HG02763 (cell line): ENCODE results near the gene PRSS38.
"Not testable (repeated sequence)": the region's sequence is repeated elsewhere in the genome, so short reads cannot be mapped to it uniquely, and the experiment has no call there.

Experiments used
- ATAC-seq: cut with Tn5 transposase; IDR thresholded peaks from one replicate; pipeline ENCODE4 v1.9.1; 2021; ENCODE audit warnings: mild to moderate bottlenecking, moderate library complexity; ENCODE audit not compliant: unreplicated experiment

The PRSS38 gene

DNA sequence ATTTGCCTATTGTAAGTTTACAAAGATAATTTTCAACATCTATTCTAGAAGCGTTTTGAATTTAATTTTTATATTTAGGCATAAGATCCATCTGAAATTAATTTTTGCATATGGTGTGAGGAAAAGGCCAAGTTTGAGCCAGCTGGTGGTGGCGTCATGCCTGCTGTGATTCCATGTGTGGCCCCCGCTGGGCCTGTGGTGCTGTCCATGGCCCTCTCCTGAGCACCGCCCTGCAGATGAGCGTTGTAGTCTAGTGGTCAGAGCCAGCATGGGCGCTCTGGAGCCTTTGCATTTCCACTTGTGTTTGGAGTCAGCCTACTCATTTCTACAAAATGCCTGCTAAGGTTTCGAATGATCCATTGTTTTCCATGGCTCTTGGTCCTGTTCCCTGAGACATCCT lies 22.7 kb downstream of the PRSS38 start:
- ATAC-seq, result no peak

DNA sequence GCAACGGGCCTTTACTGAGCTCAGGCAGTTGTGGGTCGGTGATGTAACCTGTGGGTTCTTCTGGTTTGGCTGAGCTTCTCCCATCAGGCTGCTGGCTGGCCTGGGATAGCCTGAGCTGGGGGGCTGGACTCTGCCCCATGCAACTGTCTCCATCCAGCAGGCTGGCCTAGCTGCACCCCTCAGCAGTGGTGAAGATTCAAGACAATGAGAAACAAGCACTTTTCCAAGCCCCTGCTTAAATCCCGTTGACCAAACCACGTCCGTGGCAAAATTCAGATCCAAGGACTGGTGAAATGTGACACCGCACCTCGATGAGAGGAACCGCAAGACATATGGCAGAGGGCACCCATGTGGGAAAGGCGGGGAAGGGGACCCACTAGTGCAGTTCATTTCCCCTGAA lies 25.6 kb downstream of the PRSS38 start:
- no peak for ATAC-seq

DNA sequence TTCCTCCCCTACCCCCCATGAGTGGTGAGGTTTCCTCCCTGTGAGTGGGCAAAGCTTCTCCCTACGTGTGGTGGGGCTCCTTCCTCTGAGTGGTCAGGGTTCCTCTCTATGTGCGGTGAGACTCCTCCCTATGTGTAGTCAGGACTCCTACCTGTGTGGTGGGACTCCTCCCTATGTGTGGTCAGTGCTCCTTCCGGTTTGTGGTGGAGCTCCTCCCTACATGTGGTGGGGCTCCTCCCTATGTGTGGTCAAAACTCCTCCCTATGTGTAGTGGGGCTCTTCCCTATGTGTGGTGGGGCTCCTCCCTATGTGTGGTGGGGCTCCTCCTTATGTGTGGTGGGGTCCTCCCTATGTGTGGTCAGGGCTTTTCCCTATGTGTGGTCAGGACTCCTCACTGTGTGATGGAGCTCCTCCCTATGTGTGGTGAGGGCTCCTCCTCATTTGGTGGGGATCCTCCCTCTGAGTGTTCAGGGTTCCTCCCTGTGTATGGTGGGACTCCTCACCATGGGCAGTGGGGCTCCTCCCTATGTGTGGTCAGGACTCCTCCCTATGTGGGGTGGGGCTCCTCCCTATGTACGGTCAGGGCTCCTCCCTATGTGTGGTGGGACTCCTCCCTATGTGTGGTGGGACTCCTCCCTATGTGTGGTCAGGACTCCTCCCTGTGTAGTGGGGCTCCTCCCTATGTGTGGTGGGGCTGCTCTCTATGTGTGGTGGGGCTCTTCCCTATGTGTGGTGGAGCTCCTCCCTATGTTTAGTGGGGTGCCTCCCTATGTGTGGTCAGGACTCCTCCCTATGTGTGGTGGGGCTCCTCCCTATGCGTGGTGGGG lies 29.1 kb downstream of the PRSS38 start:
- ATAC-seq, result no peak

DNA sequence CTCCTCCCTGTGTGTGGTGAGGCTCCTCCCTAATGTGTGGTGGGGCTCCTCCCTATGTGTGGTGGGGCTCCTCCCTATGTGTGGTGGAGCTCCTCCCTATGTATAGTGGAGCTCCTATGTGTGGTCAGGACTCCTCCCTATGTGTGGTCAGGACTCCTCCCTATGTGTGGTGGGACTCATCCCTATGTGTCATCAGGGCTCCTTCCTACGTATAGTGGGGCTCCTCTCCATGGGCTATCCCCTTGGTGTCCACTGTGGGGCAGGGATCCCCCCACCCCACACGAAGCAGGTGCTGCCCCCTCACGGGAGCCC lies 29.6 kb downstream of the PRSS38 start:
- no peak for ATAC-seq

DNA sequence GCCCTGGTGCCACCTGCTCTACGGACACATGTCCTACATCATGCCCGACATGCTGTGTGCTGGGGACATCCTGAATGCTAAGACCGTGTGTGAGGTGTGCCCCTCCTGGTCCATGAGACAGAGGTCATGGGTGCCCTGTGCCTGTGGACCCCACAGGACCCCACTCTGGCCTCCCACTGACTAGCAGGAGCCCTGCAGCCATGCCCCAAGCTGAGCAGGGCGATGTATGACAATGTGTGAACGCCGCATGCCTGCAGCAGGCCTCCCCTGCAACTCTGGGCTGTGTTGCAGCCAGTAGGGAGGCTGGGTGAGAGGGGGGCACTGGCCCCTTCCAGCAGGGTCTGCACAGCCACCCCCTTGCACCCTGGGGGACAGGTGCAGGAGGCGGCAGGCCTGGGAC lies 30.0 kb downstream of the PRSS38 start:
- ATAC-seq, result no peak

DNA sequence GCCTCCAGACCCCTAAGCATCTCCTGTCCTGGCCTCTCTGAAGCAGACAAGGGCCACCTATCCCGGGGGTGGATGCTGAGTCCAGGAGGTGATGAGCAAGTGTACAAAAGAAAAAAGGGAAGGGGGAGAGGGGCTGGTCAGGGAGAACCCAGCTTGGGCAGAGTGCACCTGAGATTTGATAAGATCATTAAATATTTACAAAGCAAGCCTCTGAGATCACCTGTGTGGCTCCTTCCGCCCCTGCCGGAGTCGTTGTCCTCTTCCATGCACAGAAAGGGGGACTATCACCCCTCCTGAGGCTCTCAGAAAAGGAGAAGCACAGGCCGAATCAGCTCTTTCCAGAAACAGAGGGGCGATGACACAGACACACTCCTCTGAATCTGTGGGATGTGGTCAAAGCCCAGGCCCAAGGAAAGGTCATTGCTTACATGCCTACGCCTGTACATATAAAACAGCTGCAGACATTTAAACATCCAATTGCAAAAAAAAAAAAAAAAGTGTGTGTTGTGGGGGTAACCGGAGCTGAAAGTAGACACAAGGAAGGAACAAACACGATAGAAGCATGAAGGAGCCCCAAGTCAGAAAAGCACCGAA lies 30.9 kb downstream of the PRSS38 start:
- ATAC-seq, result no peak

DNA sequence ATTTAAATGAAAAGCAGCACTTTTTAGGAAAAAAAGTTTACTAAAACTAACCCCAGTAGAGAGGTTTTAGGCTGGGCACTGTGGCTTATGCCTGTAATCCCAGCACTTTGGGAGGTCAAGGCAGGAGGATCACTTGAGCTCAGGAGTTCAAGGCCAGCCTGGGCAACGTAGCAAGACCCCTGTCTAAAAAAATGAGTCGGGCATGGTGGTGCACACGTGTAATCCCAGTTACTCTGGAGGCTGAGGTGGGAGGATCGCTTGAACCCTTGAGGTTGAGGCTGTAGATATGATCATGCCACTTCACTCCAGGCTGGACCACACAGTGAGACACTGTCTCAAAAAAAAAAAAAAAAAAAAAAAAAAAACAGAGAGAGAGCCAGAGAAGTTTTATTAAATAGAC lies 31.6 kb downstream of the PRSS38 start:
- not testable (repeated sequence) for ATAC-seq

DNA sequence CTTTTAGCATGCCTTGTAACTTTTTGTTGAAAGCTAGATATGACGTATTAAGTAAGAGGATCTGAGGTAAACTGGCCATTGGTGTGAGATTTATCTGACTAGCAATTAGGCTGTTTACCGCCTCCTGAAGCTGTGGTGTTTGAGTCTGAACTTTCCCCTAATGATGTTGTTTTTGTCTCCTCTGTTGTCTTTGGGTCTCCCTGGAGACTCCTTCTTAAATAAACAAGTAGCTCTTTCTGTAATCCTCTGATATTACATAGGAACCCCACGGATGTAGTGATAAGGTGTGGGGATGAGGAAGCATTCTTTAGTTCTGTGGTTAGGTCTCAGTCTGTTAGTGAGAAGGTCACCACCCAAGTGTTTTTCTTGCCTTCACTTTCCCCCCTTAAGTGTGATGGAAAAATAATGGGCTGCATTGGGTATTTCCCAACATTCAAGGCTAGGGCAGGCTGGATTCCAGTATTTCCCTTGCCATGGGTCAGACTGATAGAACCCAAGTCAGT lies 33.0 kb downstream of the PRSS38 start:
- no peak for ATAC-seq

DNA sequence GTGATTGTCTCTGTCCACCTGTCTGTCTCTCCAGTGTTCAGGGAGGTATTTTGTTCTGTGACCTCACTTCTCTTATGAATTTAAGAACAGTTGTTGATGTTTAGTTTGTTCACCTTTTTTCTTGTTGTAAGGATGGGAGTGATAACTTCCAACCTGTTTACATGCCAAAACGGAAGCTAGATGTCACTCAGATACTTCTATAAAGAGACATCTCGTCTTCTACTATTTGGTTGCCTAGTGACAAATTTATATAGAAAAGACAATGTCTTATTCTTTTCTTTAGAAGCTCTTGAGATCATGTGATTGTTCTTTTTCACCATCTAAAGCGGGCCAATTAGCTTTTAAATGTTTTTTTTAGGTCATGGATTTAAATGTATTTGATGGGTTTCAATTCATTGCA lies 33.8 kb downstream of the PRSS38 start:
- ATAC-seq, result no peak

DNA sequence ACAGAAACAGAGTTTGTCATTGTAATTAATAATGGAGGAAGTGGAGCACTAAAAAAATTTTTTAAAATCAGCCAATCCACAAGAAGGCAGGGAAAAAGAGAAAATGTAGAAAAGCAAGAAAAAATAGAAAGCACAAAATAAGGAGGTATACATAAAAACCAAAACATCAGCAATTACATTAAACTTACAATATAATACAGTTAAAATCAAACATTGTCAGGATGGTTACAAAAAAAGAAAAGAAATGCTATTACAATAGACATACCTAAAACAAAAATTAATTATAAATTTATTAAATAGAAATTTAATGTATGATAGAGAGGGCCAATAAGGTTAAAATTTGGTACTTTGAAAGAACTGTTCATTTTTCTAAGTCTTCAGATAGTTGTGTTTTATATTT lies 38.7 kb downstream of the PRSS38 start:
- no peak for ATAC-seq

DNA sequence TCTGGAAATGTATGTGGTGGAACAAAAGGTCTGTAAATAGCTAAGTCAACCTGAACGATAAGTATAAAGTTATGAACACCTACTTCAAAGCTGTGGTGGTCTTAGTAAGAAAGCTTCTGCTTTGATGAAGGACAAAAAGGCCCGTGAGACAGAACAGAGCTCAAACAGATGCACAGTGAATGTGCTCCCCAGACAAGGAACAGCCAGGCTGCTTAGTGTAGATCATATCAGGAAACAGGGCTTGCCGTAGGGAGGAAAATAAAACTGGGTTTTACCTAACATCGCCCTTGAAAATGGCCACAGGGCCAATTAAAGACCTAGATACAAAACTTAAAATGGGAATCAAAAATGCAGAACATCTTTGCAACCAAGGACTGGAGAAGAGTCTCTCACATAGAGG lies 40.2 kb downstream of the PRSS38 start:
- no peak for ATAC-seq

DNA sequence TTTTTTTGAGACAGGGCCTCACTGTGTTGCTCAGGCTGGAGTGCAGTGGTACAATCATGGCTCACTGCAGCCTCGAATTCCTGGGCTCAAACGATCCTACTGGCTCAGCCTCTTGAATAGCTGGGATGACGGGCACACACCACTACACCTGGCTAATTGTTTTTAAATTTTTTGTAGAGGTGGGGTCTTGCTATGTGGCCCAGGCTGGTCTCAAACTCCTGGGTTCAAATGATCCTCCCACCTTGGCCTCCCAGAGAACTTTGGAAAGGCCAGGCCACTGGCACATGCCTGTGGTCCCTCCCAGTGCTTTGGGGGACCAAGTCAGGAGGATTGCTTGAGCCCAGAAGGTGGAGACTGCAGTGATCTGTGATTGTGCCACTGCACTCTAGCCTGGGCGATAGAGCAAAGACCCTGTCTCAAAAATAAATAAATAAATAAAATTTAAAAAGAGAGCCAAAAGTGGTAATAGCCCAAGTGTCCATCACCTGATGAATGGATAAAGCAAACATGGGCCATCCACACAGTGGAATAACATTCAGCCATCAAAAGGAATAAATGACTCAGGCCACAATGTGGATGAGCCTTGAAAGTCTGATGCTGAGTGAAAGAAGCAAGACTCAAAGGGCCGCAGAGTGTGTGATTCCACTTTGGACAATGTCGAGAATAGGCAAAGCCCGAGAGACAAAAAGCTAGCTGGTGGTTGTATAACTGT lies 40.8 kb downstream of the PRSS38 start:
- ATAC-seq, result no peak

DNA sequence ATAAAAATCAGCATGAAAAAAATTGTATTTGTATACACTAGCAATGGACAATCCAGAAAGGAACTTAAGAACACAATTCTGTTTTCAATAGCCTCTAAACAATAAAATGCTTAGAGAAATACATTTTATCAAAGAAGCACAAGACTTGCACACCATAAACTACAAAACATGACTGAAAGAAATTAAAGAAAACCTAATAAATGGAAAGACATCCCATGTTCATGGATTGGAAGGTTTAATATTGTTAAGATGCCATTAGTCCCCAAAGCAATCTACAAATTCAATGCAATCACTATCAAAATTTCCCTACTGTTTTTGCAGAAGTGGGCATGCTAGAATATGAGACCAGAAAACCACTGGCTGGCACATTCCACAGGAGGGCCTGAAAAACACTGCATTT lies 49.4 kb downstream of the PRSS38 start:
- ATAC-seq, result no peak

DNA sequence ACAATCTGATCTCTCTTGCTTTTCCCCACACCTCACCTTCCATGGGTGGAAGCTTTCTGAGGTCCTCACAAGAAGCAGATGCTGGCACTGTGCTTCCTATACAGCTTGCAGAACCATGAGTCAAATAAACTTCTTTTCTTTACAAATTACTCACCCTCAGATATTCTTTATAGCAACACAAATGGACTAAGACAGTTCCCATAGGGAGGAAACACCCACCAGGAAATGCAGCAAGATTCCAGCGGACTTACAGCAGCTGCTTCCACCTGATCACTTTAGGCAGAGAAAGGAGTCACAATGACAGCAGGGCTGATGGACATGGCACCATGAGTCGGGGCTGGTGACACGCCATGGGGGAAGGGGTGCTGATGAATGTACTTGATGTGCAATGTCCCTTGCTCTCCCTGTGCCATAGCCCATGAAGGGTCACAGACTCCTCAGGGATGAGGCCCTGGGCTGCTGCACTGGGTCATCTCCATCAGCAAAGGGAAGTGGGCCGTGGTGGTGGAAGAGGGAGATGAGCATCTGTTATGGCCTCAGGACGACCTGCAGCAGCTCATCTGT lies 53.9 kb downstream of the PRSS38 start:
- ATAC-seq, result no peak

DNA sequence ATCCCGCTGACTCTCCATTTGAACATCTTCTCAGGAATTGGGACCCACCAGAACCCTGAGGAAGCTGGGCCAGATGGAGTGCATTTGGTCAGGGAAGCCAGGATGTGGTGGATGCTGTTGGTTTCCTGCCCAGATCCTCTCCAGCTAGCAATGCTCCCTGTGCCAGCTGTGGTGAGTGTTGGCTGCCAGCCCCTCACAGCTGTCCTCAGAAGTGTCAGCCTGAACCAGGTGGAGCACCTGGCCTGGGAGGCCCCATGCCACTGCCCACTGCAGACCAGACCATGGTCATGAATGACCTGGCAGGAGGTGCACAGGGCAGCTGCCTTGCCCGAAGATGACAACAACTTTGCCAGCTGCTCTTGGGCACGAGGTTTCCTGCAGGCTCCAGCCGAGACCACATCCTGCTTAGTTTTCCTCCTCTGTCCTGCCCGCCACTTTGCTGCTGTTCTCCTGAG lies 54.4 kb downstream of the PRSS38 start:
- ATAC-seq, result no peak

DNA sequence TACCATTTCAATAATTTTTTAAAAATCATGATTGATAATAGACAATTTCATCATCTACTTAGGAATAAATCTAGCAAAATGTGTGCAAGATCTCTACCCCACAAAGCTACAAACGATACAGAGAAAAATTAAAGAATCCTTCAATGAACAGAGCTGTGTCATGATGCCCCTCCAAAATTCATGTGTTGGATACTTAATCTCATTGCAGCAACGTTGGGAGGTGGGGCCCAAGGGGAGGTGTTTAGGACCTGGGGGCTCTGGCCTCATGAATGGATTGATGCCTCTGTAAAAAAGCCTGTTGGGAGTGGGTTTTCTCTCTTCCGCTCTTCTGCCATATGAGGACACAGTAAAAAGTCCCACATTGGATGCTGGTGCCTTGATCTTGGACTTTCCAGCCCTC lies 54.9 kb downstream of the PRSS38 start:
- no peak for ATAC-seq

DNA sequence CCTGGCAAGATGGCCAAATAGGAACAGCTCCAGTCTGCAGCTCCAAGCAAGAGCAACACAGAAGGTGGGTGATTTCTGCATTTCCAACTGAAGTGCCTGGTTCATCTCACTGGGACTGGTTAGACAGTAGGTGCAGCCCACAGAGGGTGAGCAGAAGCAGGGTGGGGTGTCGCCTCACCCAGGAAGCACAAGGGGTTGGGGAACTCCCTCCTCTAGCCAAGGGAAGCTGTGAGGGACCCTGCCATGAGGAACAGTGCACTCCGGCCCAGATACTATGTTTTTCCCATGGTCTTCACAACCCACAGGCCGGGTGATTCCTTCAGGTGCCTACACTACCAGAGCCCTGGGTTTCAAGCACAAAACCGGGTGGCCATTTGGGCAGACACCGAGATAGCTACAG lies 56.4 kb downstream of the PRSS38 start:
- not testable (repeated sequence) for ATAC-seq

DNA sequence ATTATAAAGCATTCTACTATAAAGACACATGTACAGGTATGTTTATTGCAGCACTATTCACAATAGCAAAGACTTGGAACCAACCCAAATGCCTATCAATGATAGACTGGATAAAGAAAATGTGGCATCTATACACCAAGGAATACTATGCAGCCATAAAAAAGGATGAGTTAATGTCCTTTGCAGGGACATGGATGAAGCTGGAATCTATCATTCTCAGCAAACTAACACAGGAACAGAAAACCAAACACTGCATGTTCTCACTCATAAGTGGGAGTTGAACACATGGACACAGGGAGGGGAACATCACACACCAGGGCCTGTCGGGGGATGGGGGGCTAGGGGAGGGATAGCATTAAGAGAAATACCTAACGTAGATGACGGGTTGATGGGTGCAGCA lies 62.3 kb downstream of the PRSS38 start:
- ATAC-seq, result not testable (repeated sequence)

DNA sequence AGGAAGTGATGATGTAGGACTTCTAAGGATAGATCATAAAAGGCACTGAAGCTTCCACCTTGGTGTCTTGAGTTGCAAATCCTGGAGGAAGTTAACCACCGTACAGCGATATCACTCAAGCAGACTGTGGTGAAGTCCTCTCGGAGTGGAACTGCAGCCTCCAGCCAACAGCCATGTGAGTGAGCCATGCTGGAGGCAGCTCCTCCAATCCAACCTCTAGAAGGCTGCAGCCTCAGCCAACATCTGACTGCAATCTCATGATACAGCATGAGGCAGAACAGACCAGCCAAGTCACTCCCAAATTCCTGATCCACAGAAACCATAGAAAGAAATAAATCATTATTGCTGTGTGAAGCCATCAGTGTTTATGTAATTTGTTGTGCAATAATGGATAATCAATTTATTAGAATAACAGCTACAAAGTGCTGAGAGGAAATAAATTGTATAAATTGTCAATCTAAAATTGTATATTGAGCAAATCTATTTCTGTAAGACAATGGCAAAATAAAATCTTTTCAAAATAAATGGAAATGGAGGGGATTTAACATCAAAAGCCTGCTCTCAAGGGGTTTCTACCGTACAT lies 65.0 kb downstream of the PRSS38 start:
- no peak for ATAC-seq

DNA sequence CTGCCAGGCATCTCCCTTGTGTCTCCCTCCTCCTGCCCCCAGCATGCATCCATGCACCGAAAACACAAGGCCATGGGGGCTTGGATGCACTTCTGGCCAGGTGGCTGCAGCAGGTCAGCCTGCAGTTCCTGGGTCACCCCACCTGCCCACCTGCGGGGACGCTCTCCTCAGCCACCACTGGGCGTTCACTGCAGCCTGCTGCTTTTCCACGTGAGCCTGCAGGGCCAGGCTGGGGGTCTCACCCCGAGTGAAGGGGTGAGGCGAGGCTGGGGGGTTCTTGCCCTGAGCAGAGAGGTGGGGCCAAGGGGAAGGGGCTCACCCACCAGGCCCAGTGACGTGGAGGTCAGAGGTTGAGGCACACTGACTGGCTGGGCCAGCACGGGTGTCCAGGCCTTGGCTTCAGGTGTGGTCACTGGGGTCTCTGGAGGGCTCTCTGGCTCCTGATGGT lies 67.6 kb downstream of the PRSS38 start:
- ATAC-seq, result no peak

DNA sequence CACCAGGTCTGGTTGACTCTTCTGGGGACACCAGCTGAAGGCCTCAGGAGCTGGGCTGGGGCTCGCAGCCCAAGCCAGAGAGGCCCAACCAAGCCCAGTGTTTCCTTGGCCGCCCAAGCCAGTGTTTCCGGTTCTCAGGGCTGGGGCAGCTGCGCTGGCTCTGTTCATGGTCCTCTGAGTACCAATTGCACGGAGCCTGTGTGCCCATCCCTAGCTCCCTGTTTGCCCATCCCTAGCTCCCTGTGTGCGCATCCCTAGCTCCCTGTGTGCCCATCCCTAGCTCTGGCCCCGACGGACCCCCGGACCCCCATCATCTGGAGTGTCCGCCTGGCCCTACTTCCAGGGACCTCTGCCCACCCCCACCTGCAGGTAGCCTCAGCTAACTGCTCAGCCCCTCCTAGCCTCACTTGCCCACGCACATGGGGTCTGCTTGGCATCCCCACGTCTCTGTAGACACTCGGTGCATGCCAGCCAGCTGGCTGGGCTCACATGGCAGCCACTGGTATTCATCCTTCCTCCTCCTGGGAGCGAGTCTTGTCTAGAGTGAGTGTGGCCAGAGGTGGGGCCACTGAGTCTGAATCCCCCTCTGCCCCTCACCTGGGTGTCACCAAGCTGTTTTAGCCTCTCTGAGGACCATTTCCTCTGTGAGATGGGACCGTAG lies 68.3 kb downstream of the PRSS38 start:
- ATAC-seq, result no peak
